Central memory CD8-positive, alpha-beta T cell (primary cell): ENCODE data around the gene PLXNA4.

Source experiments
- ATAC-seq: fragments of 150-1000 bp; cut with Tn5 transposase; replicated peaks from 2 replicates; pipeline ENCODE4 v1.10.0; 2022; ENCODE audit warnings: mild to moderate bottlenecking, moderate FRiP score, moderate number of reproducible peaks; ENCODE audit not compliant: poor library complexity, severe bottlenecking; ENCODE audit errors: extremely low read depth
- DNase-seq, 2 donors: peaks; one replicate each; pipeline ENCODE4 v3.0.0; 2021; ENCODE audit warnings: low spot score in 2 of 2
- H3K27ac Mint-ChIP-seq: one replicate; pipeline ENCODE4 v1.8.0; 2022; ENCODE audit warnings: low read depth, mild to moderate bottlenecking, moderate library complexity, mixed read lengths
- H3K27me3 Mint-ChIP-seq: one replicate; pipeline ENCODE4 v1.8.0; 2022; ENCODE audit warnings: mixed read lengths
- H3K36me3 Mint-ChIP-seq: one replicate; pipeline ENCODE4 v1.8.0; 2022; ENCODE audit warnings: mild to moderate bottlenecking, moderate library complexity, mixed read lengths; ENCODE audit not compliant: insufficient read depth
- H3K4me1 Mint-ChIP-seq: one replicate; pipeline ENCODE4 v1.8.0; 2022; ENCODE audit warnings: mixed read lengths
- H3K4me3 Mint-ChIP-seq: one replicate; pipeline ENCODE4 v1.8.0; 2022; ENCODE audit warnings: mild to moderate bottlenecking, moderate library complexity, mixed read lengths
- H3K9me3 Mint-ChIP-seq: one replicate; pipeline ENCODE4 v1.8.0; 2022; ENCODE audit warnings: mixed read lengths

Gene PLXNA4

DNA sequence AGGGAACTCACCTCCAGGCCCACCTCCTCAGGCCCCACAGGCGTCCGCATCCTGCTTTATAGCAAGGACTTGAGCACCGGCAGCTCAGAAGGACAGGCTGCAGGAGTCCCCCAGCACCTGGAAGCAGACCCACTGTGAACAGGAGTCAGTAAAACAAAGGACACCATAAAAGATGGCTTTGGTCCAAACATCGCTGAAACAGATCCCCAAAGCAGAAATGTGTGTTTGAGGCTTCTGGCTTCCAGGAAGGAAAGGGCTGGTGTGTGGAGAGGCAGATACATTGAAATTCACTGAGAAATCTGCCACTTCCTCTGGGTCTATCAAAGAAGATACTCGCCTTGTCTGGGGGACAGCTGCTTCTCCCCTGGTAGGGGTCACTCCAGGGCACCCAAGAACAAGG is 286.2 kb downstream of the PLXNA4 start:
- ATAC-seq, result no peak
- no peak for DNase-seq
- no peaks in the 10 kb centered on the region for H3K9me3 Mint-ChIP-seq
- H3K4me3 Mint-ChIP-seq, result no peak overlapping the region
- no peaks in the 10 kb centered on the region for H3K4me1 Mint-ChIP-seq
- H3K27me3 Mint-ChIP-seq, result peaks cover 41% of the 10 kb centered on the region
- H3K27ac Mint-ChIP-seq, result no peak overlapping the region
- H3K36me3 Mint-ChIP-seq, result peaks cover 2% of the 10 kb centered on the region

GRCh38 chr7:132286836-132287235 is 289.4 kb downstream of the PLXNA4 start:
- Mint-ChIP-seq H3K4me3 (no peak overlapping the region), H3K36me3 (peaks cover 4% of the 10 kb centered on the region), H3K4me1 (no peaks in the 10 kb centered on the region), H3K27me3 (peaks cover 28% of the 10 kb centered on the region), H3K9me3 (no peaks in the 10 kb centered on the region), H3K27ac (no peak overlapping the region)
- ATAC-seq (no peak), DNase-seq (no peak)

DNA sequence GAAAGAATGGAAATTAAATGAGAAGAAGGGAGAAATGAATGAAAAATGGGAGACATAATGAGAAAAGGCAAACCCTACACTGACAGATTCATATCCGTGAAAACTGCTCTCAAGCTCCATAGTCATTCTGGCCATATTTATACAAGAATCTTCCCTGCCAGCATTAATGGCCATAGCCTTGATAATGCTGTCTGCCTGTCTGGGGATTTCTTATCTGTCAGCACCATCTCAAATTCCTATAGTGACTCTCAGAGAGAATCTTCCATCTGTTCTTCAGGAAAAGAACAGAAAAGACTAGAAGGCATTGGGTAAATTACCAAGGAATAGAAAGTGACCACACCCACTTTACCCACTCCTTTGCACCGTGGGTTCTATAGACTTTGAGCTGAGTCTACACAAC is 295.9 kb downstream of the PLXNA4 start:
- peaks cover 52% of the 10 kb centered on the region for H3K27me3 Mint-ChIP-seq
- peaks cover 2% of the 10 kb centered on the region for H3K36me3 Mint-ChIP-seq
- H3K4me3 Mint-ChIP-seq, result no peak overlapping the region
- no peaks in the 10 kb centered on the region for H3K9me3 Mint-ChIP-seq
- ATAC-seq (no peak), DNase-seq (no peak)
- H3K4me1 Mint-ChIP-seq, result no peaks in the 10 kb centered on the region
- no peak overlapping the region for H3K27ac Mint-ChIP-seq

DNA sequence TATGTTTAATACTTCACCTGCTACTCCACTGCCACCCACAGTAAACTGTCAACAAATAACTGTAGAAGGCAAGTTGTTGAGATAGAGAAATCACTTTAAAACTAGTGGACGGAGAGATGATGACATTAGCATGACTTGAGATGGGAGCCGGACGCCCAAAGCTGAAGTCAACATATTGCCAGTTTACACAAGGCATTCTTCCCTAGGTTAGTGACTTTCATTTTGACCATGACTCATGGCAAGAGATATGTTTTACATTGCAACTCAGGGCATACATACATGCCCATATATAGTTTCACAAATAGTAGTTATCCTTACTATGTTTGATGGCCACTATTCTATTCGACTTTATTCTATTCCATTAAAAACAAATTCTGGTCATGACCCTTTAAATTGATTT is 296.6 kb downstream of the PLXNA4 start:
- Mint-ChIP-seq H3K4me1 (no peaks in the 10 kb centered on the region), H3K27me3 (peaks cover 58% of the 10 kb centered on the region), H3K36me3 (peaks cover 2% of the 10 kb centered on the region), H3K9me3 (no peaks in the 10 kb centered on the region), H3K27ac (no peak overlapping the region), H3K4me3 (no peak overlapping the region)
- DNase-seq, result no peak
- ATAC-seq, result no peak

DNA sequence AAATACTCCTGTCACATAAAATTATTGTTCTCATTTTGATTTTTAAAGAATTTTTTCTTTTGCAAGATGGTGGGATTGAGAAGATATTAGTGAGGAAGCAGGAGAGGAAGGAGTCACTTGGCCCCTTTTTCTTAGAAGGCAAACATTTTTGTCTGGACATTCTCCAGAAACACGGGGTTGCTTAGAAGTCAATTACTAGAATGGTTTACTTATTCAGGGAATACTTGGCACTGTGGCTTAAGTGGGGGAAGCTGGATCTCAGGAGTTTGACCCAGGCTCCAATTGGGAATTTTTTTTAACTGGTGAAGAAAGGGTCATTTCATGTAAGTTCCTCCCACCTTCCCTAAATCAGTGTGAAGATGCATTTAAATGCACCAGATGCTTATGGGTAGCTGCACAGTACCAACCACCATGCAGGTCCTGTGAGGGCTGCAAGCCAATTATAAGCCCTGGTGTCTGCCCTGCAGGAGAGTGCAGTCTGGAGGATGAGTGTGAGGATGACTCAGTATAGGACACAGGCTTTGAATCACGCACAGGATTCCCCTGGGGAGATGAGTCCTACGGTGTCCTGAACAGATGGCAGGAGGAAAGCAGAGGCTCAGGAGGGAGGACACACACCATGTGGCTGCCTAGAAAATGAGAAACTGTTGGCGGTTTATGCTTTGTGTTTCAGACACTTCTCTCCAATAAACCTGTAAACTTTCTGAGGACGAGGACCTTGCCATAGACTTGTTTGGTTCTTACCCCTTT is 299.1 kb downstream of the PLXNA4 start:
- peaks cover 69% of the 10 kb centered on the region for H3K27me3 Mint-ChIP-seq
- H3K36me3 Mint-ChIP-seq, result no peaks in the 10 kb centered on the region
- H3K27ac Mint-ChIP-seq, result no peak overlapping the region
- H3K4me1 Mint-ChIP-seq, result no peaks in the 10 kb centered on the region
- no peak for ATAC-seq
- H3K9me3 Mint-ChIP-seq, result no peaks in the 10 kb centered on the region
- H3K4me3 Mint-ChIP-seq, result no peak overlapping the region
- DNase-seq, result no peak

DNA sequence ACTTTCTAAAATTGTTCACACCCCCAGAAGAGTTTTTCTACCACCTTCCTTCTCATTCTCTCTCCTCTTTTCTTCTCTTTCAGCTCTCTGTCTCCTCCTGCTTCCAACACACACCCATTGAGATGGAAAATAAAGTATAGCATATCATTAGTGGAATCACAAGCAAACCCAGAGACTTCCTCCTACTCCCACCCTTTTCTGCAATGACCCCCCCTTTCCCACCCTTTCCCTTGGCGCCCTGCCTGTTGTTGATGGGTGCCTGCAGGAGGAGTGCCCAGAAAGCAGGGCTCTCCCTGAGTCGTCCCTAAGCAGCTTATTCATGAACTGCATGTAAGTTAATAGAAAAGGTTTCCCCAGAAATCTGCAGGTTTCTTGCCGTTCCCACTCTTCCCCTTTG is 300.0 kb downstream of the PLXNA4 start:
- no peaks in the 10 kb centered on the region for H3K9me3 Mint-ChIP-seq
- no peaks in the 10 kb centered on the region for H3K36me3 Mint-ChIP-seq
- no peak overlapping the region for H3K4me3 Mint-ChIP-seq
- DNase-seq, result no peak
- H3K27ac Mint-ChIP-seq, result no peak overlapping the region
- ATAC-seq, result no peak
- H3K27me3 Mint-ChIP-seq, result peaks cover 69% of the 10 kb centered on the region
- no peaks in the 10 kb centered on the region for H3K4me1 Mint-ChIP-seq

GRCh38 chr7:132275416-132276233 is 300.6 kb downstream of the PLXNA4 start:
- no peaks in the 10 kb centered on the region for H3K4me1 Mint-ChIP-seq
- no peak overlapping the region for H3K4me3 Mint-ChIP-seq
- no peak for DNase-seq
- H3K27ac Mint-ChIP-seq, result no peak overlapping the region
- H3K27me3 Mint-ChIP-seq, result peaks cover 69% of the 10 kb centered on the region
- no peak for ATAC-seq
- H3K9me3 Mint-ChIP-seq, result no peaks in the 10 kb centered on the region
- H3K36me3 Mint-ChIP-seq, result no peaks in the 10 kb centered on the region

DNA sequence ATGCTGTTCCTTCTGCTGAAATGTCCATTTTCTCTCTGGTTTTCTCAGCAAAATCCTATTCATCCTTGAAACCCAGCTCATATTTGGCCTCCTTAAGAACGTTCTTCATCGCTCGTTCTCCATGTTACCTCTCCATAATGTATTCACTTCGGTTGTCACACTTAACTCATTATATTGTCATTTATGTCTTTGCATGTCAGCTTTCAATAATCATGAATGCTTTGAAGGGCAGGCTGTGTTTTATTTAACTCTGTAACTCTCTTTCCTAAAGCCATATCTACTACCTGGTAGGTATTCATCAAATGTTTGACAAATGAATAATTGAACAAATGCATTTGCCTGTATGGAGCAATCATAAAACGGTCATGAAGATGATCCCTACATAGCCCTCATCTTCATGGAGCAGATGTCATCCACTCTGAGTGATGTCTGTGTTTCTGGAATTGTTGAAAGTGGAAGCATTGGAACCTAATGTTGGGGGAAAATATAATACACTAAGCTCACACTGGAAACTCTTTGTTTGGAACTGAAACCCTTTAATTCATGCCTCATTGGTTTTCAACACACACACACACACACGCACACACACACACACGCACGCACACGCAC is 303.4 kb downstream of the PLXNA4 start:
- ATAC-seq (no peak), DNase-seq (no peak)
- Mint-ChIP-seq H3K27me3 (peaks cover 43% of the 10 kb centered on the region), H3K9me3 (no peaks in the 10 kb centered on the region), H3K4me1 (no peaks in the 10 kb centered on the region), H3K36me3 (no peaks in the 10 kb centered on the region), H3K4me3 (no peak overlapping the region), H3K27ac (no peak overlapping the region)

DNA sequence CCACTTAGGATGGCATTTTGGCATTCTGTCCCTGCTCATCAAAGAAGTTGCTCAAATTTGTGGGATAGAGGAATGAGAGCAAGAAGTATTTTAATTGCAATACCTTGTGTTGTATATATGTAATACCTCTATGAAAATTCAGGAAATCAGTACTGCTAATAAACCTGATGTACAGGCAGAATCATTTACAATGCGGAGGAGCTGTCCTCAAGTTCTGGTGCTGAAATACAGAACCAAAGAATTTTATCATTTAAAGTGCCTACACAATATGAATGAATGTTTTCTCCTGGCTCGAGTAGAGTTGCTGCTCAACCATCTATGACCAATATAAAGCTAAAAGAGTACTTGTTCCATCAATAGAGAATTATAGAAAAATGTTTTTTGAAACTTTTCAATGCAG is 305.8 kb downstream of the PLXNA4 start:
- H3K27me3 Mint-ChIP-seq, result peaks cover 37% of the 10 kb centered on the region
- no peaks in the 10 kb centered on the region for H3K36me3 Mint-ChIP-seq
- no peak for DNase-seq
- no peaks in the 10 kb centered on the region for H3K9me3 Mint-ChIP-seq
- no peaks in the 10 kb centered on the region for H3K4me1 Mint-ChIP-seq
- H3K27ac Mint-ChIP-seq, result no peak overlapping the region
- no peak for ATAC-seq
- H3K4me3 Mint-ChIP-seq, result no peak overlapping the region

GRCh38 chr7:132269718-132270117 is 306.6 kb downstream of the PLXNA4 start:
- no peak overlapping the region for H3K4me3 Mint-ChIP-seq
- H3K9me3 Mint-ChIP-seq, result no peaks in the 10 kb centered on the region
- H3K4me1 Mint-ChIP-seq, result no peaks in the 10 kb centered on the region
- no peak for DNase-seq
- no peaks in the 10 kb centered on the region for H3K36me3 Mint-ChIP-seq
- no peak overlapping the region for H3K27ac Mint-ChIP-seq
- peaks cover 37% of the 10 kb centered on the region for H3K27me3 Mint-ChIP-seq
- no peak for ATAC-seq

GRCh38 chr7:132263151-132263550 is 313.1 kb downstream of the PLXNA4 start:
- H3K27ac Mint-ChIP-seq, result no peak overlapping the region
- no peak for ATAC-seq
- H3K9me3 Mint-ChIP-seq, result no peaks in the 10 kb centered on the region
- no peaks in the 10 kb centered on the region for H3K4me1 Mint-ChIP-seq
- H3K27me3 Mint-ChIP-seq, result peaks cover 53% of the 10 kb centered on the region
- DNase-seq, result no peak
- peaks cover 1% of the 10 kb centered on the region for H3K36me3 Mint-ChIP-seq
- H3K4me3 Mint-ChIP-seq, result no peak overlapping the region

GRCh38 chr7:132262160-132262470 is 314.2 kb downstream of the PLXNA4 start:
- H3K9me3 Mint-ChIP-seq, result no peaks in the 10 kb centered on the region
- H3K4me3 Mint-ChIP-seq, result no peak overlapping the region
- DNase-seq, result no peak
- peaks cover 1% of the 10 kb centered on the region for H3K36me3 Mint-ChIP-seq
- H3K27ac Mint-ChIP-seq, result no peak overlapping the region
- ATAC-seq, result no peak
- peaks cover 51% of the 10 kb centered on the region for H3K27me3 Mint-ChIP-seq
- H3K4me1 Mint-ChIP-seq, result no peaks in the 10 kb centered on the region
